NCI-H2227 treated with DMSO at 0.1 percent for 48 hours (cell line): ENCODE measurements around the gene ZBTB4.

ENCODE experiments used
- DNase-seq: peaks from one replicate; lab custom pipeline; 2025; lab: John Stamatoyannopoulos, UW

ZBTB4 gene, protein sequence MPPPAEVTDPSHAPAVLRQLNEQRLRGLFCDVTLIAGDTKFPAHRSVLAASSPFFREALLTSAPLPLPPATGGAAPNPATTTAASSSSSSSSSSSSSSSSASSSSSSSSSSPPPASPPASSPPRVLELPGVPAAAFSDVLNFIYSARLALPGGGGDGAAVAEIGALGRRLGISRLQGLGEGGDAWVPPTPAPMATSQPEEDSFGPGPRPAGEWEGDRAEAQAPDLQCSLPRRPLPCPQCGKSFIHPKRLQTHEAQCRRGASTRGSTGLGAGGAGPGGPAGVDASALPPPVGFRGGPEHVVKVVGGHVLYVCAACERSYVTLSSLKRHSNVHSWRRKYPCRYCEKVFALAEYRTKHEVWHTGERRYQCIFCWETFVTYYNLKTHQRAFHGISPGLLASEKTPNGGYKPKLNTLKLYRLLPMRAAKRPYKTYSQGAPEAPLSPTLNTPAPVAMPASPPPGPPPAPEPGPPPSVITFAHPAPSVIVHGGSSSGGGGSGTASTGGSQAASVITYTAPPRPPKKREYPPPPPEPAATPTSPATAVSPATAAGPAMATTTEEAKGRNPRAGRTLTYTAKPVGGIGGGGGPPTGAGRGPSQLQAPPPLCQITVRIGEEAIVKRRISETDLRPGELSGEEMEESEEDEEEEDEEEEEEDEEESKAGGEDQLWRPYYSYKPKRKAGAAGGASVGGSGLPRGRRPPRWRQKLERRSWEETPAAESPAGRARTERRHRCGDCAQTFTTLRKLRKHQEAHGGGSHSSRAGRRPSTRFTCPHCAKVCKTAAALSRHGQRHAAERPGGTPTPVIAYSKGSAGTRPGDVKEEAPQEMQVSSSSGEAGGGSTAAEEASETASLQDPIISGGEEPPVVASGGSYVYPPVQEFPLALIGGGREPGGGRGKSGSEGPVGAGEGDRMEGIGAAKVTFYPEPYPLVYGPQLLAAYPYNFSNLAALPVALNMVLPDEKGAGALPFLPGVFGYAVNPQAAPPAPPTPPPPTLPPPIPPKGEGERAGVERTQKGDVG

DNA sequence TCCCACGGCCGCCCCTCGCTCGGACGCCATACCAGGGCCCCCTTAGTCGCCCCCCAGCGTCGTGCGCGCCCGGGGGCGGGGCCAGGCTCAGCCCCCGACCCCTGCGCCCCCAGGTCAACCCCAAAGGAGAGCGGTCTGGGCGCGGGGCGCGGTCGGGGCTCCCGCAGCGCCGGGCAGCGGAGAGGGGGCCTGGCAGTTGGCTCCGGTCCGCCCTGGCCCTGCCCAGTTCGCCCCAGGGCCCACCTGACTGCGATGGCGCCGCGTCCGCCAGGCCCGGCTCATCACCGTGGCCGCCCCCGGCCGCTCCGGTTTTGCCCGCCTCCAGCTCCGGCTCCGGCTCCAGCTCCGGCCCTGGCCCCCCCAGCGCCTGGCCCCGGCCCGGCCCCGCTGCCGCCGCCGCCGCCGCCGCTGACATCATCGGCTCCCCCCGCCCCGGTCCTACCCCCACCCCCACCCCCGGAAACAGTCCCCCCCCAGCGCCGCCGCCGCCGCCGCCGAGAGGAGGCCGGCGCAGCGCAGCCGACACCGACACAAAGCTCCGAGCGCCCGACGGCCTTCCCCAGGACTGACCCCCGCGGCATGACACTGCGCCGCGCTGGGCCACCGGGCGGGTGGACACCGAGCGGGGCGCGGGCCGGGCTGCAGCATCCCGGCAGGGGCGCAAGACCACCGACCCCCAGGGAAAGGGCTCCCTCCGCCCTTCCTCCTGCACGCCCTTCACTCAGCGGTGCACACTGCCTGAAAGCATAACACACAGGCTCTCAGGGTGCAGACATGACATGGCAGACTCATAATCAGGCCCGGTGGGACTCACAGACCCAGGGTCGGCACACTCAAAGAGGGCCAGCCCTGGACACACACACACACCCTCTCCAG is at the start of gene ZBTB4:
Gene ZBTB4 (minus strand): TSS at position 419 of the 876 bp plus-strand sequence. CDS start 12,830 bp downstream, outside the sequence.
- no peak for DNase-seq

DNA sequence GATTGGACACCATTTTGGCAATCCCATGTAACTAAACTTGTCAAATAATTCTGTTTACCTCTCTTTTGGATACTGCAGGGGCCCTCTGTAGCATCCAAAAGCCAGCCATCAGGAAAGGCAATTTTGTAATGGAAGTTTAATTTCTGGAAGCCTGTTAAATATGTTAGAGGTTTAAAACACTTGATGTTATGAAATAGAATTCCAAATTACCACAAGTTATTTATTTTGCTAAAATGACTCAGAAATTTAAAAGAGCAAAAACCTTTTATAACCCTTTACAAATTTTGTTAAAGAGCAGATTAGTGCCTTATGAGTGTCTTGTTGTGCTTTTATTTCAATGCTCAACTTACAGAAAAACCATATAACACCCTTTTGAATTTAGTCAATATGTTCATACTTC is 49.4 kb upstream of the ZBTB4 start:
- DNase-seq = no peak

DNA sequence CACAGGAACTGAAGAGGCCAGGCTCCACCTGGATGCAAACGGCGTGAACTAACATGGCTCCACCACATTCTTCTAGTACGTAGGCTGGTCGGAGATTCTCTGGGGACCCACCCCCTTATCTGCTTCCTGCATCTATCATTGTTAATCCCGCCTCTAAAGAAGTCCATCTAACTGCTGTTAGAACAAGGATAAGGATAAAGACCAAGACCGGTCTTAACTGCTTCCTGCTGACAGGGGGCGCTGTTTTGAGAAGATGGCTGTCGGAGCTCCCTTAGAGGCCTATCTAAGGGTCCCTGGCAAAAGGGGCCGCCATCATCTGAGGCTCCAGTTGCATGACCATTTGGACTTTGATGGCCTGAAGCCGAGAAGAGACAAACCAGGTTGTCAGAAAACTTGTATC is 43.6 kb upstream of the ZBTB4 start:
- no peak for DNase-seq

DNA sequence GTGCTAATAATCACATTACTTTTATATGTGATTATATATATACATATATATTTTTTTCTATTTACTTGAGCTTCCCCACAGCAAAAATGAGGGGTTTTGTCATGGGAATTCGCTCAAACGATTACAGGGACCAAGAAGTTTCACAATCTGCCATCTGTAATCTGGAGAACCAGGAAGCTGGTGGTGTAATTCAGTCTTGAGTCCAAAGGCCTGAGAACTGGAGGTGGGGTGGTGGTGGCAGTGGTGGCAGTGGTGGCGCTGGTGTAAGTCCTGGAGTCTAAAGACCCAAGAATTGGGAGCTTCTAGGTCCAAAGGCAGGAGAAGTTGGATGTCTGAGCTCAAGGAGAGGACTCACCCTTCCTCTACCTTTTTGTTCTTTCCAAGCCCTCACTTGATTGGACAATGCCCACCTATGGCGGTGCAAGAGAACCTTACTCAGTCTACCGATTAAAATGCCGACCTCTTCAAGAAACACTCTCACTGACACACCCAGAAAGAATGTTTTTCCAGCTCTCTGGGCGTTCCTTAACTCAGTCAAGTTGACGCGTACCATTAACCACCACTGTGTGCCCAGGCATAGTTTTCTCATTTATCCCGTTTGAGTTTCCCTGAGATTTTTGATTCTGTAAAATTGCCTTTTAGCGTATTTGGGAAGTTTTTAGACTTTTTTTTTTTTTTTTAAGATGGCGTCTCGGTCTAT is 36.6 kb upstream of the ZBTB4 start:
- DNase-seq = no peak

DNA sequence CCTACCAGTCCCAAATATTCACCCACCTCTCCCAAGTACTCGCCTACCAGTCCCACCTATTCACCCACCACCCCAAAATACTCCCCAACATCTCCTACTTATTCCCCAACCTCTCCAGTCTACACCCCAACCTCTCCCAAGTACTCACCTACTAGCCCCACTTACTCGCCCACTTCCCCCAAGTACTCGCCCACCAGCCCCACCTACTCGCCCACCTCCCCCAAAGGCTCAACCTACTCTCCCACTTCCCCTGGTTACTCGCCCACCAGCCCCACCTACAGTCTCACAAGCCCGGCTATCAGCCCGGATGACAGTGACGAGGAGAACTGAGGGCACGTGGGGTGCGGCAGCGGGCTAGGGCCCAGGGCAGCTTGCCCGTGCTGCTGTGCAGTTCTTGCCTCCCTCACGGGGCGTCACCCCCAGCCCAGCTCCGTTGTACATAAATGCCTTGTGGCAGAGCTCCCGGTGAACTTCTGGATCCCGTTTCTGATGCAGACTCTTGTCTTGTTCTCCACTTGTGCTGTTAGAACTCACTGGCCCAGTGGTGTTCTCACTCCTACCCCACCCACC is 34.5 kb upstream of the ZBTB4 start:
- DNase-seq = no peak

DNA sequence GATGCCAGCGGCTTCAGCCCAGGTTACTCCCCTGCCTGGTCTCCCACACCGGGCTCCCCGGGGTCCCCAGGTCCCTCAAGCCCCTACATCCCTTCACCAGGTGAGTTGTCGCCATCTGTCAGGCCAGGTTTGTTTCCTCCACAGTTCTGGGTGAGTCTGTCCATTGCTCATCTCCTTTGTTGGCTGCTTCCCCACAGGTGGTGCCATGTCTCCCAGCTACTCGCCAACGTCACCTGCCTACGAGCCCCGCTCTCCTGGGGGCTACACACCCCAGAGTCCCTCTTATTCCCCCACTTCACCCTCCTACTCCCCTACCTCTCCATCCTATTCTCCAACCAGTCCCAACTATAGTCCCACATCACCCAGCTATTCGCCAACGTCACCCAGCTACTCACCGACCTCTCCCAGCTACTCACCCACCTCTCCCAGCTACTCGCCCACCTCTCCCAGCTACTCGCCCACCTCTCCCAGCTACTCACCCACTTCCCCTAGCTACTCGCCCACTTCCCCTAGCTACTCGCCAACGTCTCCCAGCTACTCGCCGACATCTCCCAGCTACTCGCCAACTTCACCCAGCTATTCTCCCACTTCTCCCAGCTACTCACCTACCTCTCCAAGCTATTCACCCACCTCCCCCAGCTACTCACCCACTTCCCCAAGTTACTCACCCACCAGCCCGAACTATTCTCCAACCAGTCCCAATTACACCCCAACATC is 33.6 kb upstream of the ZBTB4 start:
- no peak for DNase-seq

DNA sequence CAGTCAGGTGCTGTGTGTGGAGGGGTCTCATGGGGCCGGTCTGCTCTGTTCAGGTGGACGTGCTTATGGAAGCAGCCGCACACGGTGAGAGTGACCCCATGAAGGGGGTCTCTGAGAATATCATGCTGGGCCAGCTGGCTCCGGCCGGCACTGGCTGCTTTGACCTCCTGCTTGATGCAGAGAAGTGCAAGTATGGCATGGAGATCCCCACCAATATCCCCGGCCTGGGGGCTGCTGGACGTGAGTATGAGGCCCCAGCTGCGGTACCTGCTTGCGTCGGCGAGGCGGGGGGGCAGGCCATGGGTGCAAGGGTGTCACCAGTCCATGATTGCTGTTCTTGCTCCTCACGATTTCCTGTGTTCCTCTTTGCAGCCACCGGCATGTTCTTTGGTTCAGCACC is 32.7 kb upstream of the ZBTB4 start:
- DNase-seq = no peak

DNA sequence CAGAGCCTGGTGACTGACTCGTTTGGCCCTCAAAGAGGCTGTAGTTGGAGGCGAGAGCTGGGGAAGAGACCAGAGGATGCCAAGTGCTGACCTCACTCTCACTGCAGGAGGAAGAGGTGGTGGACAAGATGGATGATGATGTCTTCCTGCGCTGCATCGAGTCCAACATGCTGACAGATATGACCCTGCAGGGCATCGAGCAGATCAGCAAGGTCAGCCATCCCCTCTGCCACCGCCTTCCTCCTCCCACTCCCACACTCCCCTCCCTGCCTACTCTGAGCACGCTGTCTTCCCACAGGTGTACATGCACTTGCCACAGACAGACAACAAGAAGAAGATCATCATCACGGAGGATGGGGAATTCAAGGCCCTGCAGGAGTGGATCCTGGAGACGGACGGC is 31.7 kb upstream of the ZBTB4 start:
- no peak for DNase-seq

DNA sequence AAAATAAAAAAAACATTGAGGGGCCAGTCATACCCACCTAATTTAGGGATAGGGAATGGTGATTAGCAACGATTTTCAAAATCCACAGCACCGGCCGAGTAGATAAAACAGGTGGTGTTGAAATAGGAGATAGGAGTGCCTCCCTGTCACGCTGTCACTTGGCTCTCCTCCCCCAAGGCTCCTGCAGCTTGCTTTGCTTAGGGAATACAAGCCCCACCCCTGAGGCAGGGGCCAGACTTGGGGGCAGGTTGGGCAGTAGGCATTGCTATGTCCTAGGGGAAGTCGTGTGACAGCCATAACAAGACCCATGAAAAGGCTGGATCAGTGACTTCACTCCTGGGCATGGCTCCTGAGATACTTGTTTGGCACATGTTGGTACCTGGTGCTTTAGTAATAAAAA is 30.5 kb upstream of the ZBTB4 start:
- DNase-seq = no peak

DNA sequence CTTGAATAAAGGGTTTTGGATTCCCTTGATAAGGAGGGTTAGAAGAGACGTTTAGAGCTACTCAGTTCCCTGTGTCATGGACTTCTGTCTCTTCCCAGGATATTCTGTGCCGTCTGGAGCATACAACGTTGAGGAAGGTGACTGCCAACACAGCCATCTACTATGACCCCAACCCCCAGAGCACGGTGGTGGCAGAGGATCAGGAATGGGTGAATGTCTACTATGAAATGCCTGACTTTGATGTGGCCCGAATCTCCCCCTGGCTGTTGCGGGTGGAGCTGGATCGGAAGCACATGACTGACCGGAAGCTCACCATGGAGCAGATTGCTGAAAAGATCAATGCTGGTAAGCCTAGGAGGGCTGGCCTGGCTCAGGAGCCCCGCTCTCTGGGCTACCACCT is 29.4 kb upstream of the ZBTB4 start:
- no peak for DNase-seq

DNA sequence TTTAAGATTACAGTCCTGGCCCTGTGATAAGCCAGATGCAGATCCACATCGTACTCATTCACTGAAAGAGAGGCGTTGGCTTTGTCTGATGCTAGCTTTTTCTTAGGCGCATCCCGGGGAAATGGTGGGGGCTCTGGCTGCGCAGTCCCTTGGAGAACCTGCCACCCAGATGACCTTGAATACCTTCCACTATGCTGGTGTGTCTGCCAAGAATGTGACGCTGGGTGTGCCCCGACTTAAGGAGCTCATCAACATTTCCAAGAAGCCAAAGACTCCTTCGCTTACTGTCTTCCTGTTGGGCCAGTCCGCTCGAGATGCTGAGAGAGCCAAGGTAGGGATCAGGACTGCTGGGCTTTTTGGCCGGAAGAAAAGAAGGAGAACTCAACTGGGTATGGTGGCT is 28.7 kb upstream of the ZBTB4 start:
- no peak for DNase-seq

DNA sequence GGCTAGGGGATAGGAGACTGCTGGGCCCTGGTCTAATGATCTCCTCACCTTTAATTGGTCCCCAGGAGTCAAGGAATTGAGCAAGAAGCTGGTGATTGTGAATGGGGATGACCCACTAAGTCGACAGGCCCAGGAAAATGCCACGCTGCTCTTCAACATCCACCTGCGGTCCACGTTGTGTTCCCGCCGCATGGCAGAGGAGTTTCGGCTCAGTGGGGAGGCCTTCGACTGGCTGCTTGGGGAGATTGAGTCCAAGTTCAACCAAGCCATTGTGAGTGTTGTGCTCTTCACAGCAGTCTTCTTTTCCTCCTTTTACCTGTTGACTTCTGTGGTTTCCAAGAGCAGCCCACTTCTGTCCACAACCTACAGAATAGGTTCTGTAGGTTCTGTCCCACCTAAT is 24.1 kb upstream of the ZBTB4 start:
- no peak for DNase-seq

DNA sequence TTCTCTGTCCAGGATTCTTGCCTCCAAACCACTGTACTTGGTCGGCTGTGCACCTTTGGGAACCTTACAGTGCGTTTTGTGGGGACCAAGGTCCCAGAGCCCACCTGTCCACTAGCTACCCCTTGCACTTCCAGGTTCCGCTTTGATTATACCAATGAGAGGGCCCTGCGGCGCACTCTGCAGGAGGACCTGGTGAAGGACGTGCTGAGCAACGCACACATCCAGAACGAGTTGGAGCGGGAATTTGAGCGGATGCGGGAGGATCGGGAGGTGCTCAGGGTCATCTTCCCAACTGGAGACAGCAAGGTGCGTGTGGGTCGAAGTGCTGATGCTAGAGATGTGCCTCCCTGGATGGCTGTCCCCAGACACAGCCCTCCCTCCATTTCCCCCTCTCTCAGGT is 23.6 kb upstream of the ZBTB4 start:
- no peak for DNase-seq

DNA sequence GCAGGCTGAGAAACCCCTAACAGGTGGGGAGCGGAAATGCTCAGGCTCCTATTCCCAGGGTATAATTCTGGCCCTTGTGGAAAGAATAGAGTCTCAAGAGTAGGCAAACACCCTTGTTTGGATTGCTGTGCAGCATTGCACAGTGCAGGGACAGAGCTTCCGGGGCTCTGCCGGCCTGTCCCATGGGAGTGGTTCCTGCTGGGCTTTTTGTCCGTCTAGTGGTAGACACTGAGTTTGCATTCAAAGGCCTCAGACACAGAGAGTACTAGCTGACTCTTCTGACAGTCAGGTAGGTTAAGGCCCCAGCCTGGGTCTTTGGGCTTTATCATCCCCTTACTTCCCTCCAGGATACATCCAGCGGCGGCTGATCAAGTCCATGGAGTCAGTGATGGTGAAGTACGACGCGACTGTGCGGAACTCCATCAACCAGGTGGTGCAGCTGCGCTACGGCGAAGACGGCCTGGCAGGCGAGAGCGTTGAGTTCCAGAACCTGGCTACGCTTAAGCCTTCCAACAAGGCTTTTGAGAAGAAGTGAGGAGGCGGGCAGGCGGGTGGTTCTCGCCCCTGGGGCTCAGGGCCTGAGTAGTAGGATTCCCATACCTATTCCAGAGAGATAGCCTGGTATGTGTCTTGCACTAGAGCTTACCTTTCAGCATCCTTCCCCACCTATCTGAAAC is 22.9 kb upstream of the ZBTB4 start:
- no peak for DNase-seq

DNA sequence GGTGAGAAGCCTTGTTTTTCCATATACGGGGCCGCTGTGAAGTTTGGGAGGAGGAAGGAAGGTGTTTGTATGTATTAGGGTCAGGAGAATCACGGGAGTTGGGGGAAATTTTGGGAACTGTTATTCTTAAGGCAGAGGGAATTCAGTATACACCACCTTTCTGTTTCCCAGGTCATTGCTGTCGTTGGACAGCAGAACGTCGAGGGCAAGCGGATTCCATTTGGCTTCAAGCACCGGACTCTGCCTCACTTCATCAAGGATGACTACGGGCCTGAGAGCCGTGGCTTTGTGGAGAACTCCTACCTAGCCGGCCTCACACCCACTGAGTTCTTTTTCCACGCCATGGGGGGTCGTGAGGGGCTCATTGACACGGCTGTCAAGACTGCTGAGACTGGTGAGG is 22.3 kb upstream of the ZBTB4 start:
- DNase-seq = no peak

DNA sequence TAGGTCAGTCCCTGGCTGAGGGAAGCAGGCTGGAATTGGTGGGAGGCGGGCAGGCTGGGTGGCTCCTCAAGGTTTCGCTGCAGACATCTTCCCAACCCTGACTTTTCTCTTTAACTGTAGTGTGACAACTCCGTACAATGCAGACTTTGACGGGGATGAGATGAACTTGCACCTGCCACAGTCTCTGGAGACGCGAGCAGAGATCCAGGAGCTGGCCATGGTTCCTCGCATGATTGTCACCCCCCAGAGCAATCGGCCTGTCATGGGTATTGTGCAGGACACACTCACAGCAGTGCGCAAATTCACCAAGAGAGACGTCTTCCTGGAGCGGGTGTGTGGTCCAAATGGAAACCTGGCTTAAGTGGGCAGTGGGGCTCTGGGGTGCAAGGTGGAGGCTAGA is 19.7 kb upstream of the ZBTB4 start:
- no peak for DNase-seq

DNA sequence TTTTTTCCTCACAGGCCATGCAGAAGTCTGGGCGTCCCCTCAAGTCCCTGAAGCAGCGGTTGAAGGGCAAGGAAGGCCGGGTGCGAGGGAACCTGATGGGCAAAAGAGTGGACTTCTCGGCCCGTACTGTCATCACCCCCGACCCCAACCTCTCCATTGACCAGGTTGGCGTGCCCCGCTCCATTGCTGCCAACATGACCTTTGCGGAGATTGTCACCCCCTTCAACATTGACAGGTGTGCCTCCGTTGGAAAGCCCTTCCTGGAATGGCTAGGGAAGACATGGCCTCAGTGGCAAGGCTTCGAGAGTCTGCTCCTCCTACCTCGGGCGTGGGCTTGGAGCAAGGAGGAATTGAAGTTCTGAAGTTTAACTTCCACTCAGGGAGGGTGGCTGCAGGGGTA is 18.2 kb upstream of the ZBTB4 start:
- no peak for DNase-seq

DNA sequence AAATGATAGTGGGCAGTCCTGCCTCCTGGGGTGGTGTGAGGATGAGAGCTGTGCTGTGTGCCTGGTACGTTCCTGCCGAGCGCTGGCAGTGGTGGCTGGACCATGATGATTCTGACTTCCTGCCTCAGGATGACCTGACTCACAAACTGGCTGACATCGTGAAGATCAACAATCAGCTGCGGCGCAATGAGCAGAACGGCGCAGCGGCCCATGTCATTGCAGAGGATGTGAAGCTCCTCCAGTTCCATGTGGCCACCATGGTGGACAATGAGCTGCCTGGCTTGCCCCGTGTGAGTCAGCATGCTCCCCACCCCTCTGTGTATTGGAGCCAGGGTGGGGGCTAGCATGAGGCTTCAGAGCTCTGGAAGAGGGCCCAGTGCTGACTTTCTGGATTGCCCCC is 17.8 kb upstream of the ZBTB4 start:
- no peak for DNase-seq

DNA sequence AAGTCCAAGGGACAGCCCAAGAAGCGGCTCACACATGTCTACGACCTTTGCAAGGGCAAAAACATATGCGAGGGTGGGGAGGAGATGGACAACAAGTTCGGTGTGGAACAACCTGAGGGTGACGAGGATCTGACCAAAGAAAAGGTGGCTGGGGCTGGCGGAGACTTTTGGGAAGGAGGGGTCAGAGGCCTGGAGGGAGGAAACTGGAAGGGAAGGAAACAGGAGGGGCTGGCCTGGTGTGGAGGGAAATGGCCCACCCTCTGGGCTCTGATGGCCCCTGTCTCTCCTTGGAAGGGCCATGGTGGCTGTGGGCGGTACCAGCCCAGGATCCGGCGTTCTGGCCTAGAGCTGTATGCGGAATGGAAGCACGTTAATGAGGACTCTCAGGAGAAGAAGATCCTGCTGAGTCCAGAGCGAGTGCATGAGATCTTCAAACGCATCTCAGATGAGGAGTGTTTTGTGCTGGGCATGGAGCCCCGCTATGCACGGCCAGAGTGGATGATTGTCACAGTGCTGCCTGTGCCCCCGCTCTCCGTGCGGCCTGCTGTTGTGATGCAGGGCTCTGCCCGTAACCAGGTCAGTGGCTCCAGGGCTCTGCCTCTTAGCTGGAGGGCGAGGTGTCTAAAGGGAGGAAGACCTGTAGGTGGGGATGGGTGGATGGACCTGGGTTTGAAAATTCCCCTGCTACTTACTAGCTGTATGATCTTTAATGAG is 17.2 kb upstream of the ZBTB4 start:
- DNase-seq = no peak
